ENCODE data around the gene TEKT3. TPM values are rescaled to one million over a fixed set of nuclear protein-coding genes. Genes with fewer than 3 reads are reported as not detected.

The TEKT3 gene
- total RNA-seq, 1 donor = 0.36 TPM

DNA sequence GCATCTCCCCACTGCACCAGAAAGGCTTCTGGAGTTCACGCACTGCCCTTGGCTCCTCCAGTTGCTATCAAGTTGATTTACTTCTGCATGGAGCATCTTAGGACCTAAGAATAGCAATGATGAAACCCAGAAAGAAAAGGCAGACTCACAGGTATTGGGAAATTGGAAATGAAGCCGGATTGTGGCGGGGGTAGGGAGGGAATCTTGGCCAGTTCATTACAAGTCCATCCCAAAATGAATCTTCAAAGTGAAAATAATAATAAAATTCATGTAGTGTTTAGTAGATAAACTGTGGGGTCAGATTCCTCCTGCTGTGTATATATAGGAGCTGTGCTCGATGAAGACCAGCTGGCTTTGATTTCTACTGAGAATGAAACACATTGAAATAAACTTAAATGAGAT, 33.7 kb downstream of the TEKT3 start:
- Histone ChIP-seq H3K36me3 (ENCODE audit: insufficient read depth, low read length) (no peaks in the 10 kb centered on the region), H4K20me1 (ENCODE audit: insufficient read depth, low read length) (no peaks in the 10 kb centered on the region), H3K79me2 (ENCODE audit: insufficient read depth, low read length) (no peaks in the 10 kb centered on the region), H2AFZ (ENCODE audit: low read length) (no peak overlapping the region), H3K27ac (ENCODE audit: low read depth, low read length) (no peak overlapping the region), H3K27me3 (ENCODE audit: insufficient read depth, low read length) (peaks cover 6% of the 10 kb centered on the region), H3K4me3 (ENCODE audit: insufficient read depth, low read length) (no peak overlapping the region), H3K4me1 (ENCODE audit: insufficient read depth, low read length) (peaks cover 16% of the 10 kb centered on the region), H3K4me2 (ENCODE audit: insufficient read depth, low read length) (no peak overlapping the region), H3K9me3 (ENCODE audit: low read depth, low read length) (no peaks in the 10 kb centered on the region)
- TF ChIP-seq, protein P1, sequence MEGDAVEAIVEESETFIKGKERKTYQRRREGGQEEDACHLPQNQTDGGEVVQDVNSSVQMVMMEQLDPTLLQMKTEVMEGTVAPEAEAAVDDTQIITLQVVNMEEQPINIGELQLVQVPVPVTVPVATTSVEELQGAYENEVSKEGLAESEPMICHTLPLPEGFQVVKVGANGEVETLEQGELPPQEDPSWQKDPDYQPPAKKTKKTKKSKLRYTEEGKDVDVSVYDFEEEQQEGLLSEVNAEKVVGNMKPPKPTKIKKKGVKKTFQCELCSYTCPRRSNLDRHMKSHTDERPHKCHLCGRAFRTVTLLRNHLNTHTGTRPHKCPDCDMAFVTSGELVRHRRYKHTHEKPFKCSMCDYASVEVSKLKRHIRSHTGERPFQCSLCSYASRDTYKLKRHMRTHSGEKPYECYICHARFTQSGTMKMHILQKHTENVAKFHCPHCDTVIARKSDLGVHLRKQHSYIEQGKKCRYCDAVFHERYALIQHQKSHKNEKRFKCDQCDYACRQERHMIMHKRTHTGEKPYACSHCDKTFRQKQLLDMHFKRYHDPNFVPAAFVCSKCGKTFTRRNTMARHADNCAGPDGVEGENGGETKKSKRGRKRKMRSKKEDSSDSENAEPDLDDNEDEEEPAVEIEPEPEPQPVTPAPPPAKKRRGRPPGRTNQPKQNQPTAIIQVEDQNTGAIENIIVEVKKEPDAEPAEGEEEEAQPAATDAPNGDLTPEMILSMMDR (IDR thresholded peaks at IDR 0.05; ENCODE audit: extremely low read depth, low read depth, low read length) = no peak
- DNase-seq (ENCODE audit: insufficient read length, low spot score, missing footprints) = no peak

DNA sequence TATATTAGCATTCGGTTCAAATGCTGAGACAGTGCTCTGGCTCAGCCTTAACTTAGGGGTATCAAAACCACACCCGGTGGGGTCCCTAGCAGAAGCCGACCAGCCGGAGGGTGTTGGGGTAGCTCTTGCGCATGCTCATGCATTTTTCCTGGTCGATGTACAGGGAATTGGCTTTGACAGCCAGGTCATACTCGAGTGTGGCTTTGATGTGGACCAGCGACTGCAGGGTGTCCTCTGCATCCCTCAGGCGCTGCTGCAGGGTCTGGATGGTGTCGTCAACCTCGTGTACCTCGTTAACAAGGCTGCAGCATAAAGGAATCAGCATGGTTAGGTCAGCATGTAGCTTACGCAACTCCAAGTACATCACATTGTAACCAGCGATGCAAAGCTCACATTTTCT, 37.5 kb downstream of the TEKT3 start:
- H3K4me1 ChIP-seq (ENCODE audit: insufficient read depth, low read length) = peaks cover 16% of the 10 kb centered on the region
- no peak overlapping the region for H3K4me3 ChIP-seq (ENCODE audit: insufficient read depth, low read length)
- no peak overlapping the region for H3K27ac ChIP-seq (ENCODE audit: low read depth, low read length)
- TF ChIP-seq, protein P1 (IDR thresholded peaks at IDR 0.05; ENCODE audit: extremely low read depth, low read depth, low read length) = no peak
- H3K9me3 ChIP-seq (ENCODE audit: low read depth, low read length) = no peaks in the 10 kb centered on the region
- no peak for DNase-seq (ENCODE audit: insufficient read length, low spot score, missing footprints)
- H3K36me3 ChIP-seq (ENCODE audit: insufficient read depth, low read length) = no peaks in the 10 kb centered on the region
- H3K79me2 ChIP-seq (ENCODE audit: insufficient read depth, low read length) = no peaks in the 10 kb centered on the region
- H3K27me3 ChIP-seq (ENCODE audit: insufficient read depth, low read length) = no peaks in the 10 kb centered on the region
- H2AFZ ChIP-seq (ENCODE audit: low read length) = no peak overlapping the region
- H4K20me1 ChIP-seq (ENCODE audit: insufficient read depth, low read length) = no peaks in the 10 kb centered on the region
- H3K4me2 ChIP-seq (ENCODE audit: insufficient read depth, low read length) = no peak overlapping the region

DNA sequence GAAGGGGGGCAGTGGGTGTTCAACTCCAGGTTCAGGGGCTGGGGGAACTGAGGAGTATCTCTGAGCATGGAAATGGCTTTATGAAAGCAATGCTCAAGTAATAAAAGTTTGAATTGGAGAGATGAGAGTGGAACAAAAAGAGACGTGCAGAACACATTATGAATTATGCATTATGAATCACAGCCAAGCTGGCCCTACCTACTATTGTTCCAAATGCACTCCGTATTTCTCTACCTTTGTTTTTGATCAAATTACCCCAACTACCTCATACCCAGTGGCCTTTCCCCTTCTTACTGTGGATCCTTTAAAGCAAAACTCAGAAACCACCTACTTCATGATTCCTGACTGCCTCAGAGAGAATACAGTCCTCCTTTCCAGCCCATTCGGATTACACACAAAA, 38.1 kb downstream of the TEKT3 start:
- Histone ChIP-seq H3K79me2 (ENCODE audit: insufficient read depth, low read length) (no peaks in the 10 kb centered on the region), H3K4me1 (ENCODE audit: insufficient read depth, low read length) (peaks cover 17% of the 10 kb centered on the region), H3K27me3 (ENCODE audit: insufficient read depth, low read length) (no peaks in the 10 kb centered on the region), H3K9me3 (ENCODE audit: low read depth, low read length) (no peaks in the 10 kb centered on the region), H4K20me1 (ENCODE audit: insufficient read depth, low read length) (no peaks in the 10 kb centered on the region), H2AFZ (ENCODE audit: low read length) (no peak overlapping the region), H3K4me2 (ENCODE audit: insufficient read depth, low read length) (no peak overlapping the region), H3K4me3 (ENCODE audit: insufficient read depth, low read length) (no peak overlapping the region), H3K36me3 (ENCODE audit: insufficient read depth, low read length) (no peaks in the 10 kb centered on the region), H3K27ac (ENCODE audit: low read depth, low read length) (no peak overlapping the region)
- DNase-seq (ENCODE audit: insufficient read length, low spot score, missing footprints) = no peak
- TF ChIP-seq, protein P1 (IDR thresholded peaks at IDR 0.05; ENCODE audit: extremely low read depth, low read depth, low read length) = no peak

DNA sequence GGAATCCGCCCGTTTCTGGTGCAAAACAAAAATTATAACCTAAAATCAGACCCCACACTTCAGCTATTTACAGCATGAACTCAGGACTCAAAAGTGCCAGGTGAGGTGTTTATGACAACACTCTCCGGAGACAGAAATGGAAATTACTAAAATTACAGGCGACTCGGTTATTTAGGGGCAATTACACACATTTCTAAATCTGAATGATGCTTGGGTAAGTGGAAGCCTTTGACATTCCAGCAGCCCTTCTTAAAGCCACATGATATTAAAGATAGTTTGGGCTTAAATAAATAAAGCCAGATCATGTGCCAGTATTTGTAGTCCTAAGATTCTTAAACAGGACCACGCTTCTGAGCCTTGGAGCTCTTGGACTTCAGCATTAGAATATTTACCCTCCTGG, 39.6 kb downstream of the TEKT3 start:
- Histone ChIP-seq H3K79me2 (ENCODE audit: insufficient read depth, low read length) (no peaks in the 10 kb centered on the region), H3K27ac (ENCODE audit: low read depth, low read length) (no peak overlapping the region), H3K4me1 (ENCODE audit: insufficient read depth, low read length) (peaks cover 19% of the 10 kb centered on the region), H3K27me3 (ENCODE audit: insufficient read depth, low read length) (no peaks in the 10 kb centered on the region), H3K36me3 (ENCODE audit: insufficient read depth, low read length) (no peaks in the 10 kb centered on the region), H3K4me2 (ENCODE audit: insufficient read depth, low read length) (no peak overlapping the region), H3K4me3 (ENCODE audit: insufficient read depth, low read length) (no peak overlapping the region), H4K20me1 (ENCODE audit: insufficient read depth, low read length) (no peaks in the 10 kb centered on the region), H2AFZ (ENCODE audit: low read length) (no peak overlapping the region), H3K9me3 (ENCODE audit: low read depth, low read length) (no peaks in the 10 kb centered on the region)
- TF ChIP-seq, protein P1 (IDR thresholded peaks at IDR 0.05; ENCODE audit: extremely low read depth, low read depth, low read length) = no peak
- DNase-seq (ENCODE audit: insufficient read length, low spot score, missing footprints) = no peak

All from osteoblast (primary cell).